ENCODE results near the gene LAS1L.
"Not testable (repeated sequence)": the region's sequence is repeated elsewhere in the genome, so short reads cannot be mapped to it uniquely, and the experiment has no call there.

The LAS1L gene

DNA sequence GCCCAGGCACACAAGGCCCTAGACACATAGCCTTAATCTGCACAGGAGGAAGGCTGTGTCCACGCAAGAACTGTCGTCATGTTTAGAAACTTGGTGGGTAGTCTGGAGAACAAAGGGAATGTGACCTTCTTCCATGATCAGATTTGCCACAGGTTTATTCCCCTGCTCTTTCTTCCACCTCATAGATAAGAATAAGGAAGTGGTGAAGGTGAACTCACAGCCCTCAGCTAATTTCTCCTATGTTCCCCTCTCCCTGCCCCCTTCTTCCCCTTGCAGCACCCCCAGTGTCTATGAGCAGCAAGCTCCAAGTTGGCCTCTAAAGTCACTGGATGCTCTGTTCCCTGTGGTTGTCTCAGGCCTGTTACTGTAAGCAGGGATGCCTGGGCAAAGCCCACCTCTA lies 39.8 kb upstream of the LAS1L start:
- ATAC-seq, result no peak
- TF ChIP-seq PATZ1 (CRISPR knock-in tag; IDR thresholded peaks at IDR 0.05; ENCODE audit: borderline replicate concordance), result no peak
- TF ChIP-seq RARB (CRISPR knock-in tag; IDR thresholded peaks at IDR 0.05), result no peak
- TF ChIP-seq ZFP30 (CRISPR knock-in tag; IDR thresholded peaks at IDR 0.05), result no peak
- TF ChIP-seq ZNF565 (CRISPR knock-in tag; conservative IDR thresholded peaks at IDR 0.05; ENCODE audit: low read depth), result no peak
- TF ChIP-seq OSR1 (CRISPR knock-in tag; IDR thresholded peaks at IDR 0.05), result no peak
- TF ChIP-seq TCF4 (CRISPR knock-in tag; IDR thresholded peaks at IDR 0.05; ENCODE audit: borderline replicate concordance), result no peak
- TF ChIP-seq ZNF8 (CRISPR knock-in tag; IDR thresholded peaks at IDR 0.05), result no peak
- TF ChIP-seq, protein P1, sequence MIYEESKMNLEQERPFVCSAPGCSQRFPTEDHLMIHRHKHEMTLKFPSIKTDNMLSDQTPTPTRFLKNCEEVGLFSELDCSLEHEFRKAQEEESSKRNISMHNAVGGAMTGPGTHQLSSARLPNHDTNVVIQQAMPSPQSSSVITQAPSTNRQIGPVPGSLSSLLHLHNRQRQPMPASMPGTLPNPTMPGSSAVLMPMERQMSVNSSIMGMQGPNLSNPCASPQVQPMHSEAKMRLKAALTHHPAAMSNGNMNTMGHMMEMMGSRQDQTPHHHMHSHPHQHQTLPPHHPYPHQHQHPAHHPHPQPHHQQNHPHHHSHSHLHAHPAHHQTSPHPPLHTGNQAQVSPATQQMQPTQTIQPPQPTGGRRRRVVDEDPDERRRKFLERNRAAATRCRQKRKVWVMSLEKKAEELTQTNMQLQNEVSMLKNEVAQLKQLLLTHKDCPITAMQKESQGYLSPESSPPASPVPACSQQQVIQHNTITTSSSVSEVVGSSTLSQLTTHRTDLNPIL (CRISPR knock-in tag; IDR thresholded peaks at IDR 0.05; ENCODE audit: low read depth), result no peak
- no peak for TF ChIP-seq GLIS3 (CRISPR knock-in tag; IDR thresholded peaks at IDR 0.05)
- no peak for TF ChIP-seq ARNTL (CRISPR knock-in tag; IDR thresholded peaks at IDR 0.05; ENCODE audit: borderline replicate concordance, low read depth)
- no peak for TF ChIP-seq ZNF70 (CRISPR knock-in tag; IDR thresholded peaks at IDR 0.05)
- TF ChIP-seq, protein P2, sequence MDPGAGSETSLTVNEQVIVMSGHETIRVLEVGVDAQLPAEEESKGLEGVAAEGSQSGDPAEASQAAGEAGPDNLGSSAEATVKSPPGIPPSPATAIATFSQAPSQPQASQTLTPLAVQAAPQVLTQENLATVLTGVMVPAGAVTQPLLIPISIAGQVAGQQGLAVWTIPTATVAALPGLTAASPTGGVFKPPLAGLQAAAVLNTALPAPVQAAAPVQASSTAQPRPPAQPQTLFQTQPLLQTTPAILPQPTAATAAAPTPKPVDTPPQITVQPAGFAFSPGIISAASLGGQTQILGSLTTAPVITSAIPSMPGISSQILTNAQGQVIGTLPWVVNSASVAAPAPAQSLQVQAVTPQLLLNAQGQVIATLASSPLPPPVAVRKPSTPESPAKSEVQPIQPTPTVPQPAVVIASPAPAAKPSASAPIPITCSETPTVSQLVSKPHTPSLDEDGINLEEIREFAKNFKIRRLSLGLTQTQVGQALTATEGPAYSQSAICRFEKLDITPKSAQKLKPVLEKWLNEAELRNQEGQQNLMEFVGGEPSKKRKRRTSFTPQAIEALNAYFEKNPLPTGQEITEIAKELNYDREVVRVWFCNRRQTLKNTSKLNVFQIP (CRISPR knock-in tag; IDR thresholded peaks at IDR 0.05; ENCODE audit: borderline replicate concordance, low read depth), result no peak

GRCh38 chrX:65572971-65573370 lies 38.4 kb upstream of the LAS1L start:
- no peak for ATAC-seq
- TF ChIP-seq ZNF70 (CRISPR knock-in tag; IDR thresholded peaks at IDR 0.05) (no peak), BACH2 (CRISPR knock-in tag; IDR thresholded peaks at IDR 0.05; ENCODE audit: borderline replicate concordance) (no peak), ZNF565 (CRISPR knock-in tag; conservative IDR thresholded peaks at IDR 0.05; ENCODE audit: low read depth) (no peak), ZNF8 (CRISPR knock-in tag; IDR thresholded peaks at IDR 0.05) (no peak), GLIS3 (CRISPR knock-in tag; IDR thresholded peaks at IDR 0.05) (no peak), ZC3H10 (CRISPR knock-in tag; IDR thresholded peaks at IDR 0.05) (no peak), ARNTL (CRISPR knock-in tag; IDR thresholded peaks at IDR 0.05; ENCODE audit: borderline replicate concordance, low read depth) (no peak)

- ATAC-seq, result not testable (repeated sequence)
These were observed 28.3 kb upstream of the LAS1L start for GRCh38 chrX:65562850-65563249.

DNA sequence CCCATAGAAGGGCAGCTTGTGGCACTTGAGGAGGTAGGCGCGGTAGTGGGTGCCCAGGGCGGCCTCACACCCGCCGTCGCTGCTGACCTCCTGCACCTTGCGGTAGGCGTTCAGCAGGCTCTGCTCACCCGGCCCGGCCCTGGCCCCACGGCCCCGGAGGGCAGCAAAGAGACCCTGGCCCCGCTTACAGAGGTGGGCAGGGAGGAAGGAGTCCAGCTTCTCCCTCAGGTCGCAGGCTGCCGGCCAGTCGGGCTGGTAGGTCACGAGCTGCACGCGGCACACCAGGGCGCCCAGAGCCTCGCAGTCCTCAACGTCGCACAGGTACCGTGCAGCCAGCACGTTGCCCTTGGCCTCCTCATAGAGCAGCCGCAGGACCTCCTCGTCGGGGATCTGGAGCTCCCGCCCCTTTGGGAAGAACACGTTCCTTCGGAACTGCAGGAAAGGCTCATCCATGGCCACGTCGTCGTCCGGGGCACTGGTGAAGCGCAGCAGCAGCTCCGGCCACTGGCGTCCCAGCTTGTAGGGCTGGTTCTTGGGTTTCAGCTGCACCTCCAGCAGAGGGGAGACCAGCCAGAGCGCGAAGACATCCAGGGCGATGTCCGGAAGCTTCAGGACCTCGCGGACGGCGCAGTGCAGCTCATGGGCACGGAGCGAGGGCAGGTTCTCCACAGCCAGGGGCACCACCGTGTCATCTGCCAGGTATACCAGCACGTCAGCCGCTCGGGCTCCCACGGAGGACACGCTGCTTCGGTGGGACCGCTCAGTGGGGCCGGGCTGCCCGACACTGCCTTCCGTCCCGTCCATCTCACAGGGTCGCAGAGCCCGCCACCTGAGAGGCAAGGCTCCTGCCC lies 17.1 kb upstream of the LAS1L start:
- no peak for TF ChIP-seq PPARA (CRISPR knock-in tag; IDR thresholded peaks at IDR 0.05; ENCODE audit: borderline replicate concordance)
- TF ChIP-seq ISL1 (CRISPR knock-in tag; IDR thresholded peaks at IDR 0.05), result no peak
- TF ChIP-seq ZNF8 (CRISPR knock-in tag; IDR thresholded peaks at IDR 0.05), result no peak
- TF ChIP-seq RARB (CRISPR knock-in tag; IDR thresholded peaks at IDR 0.05), result no peak
- no peak for TF ChIP-seq ZFP30 (CRISPR knock-in tag; IDR thresholded peaks at IDR 0.05)
- no peak for TF ChIP-seq ZFP3 (CRISPR knock-in tag; IDR thresholded peaks at IDR 0.05)
- TF ChIP-seq ZC3H10 (CRISPR knock-in tag; IDR thresholded peaks at IDR 0.05), result no peak
- TF ChIP-seq, protein P1 (CRISPR knock-in tag; IDR thresholded peaks at IDR 0.05; ENCODE audit: low read depth), result no peak
- no peak for TF ChIP-seq OSR1 (CRISPR knock-in tag; IDR thresholded peaks at IDR 0.05)
- no peak for TF ChIP-seq ZNF565 (CRISPR knock-in tag; conservative IDR thresholded peaks at IDR 0.05; ENCODE audit: low read depth)
- no peak for TF ChIP-seq CSDC2 (CRISPR knock-in tag; IDR thresholded peaks at IDR 0.05)
- no peak for TF ChIP-seq ESRRG (CRISPR knock-in tag; IDR thresholded peaks at IDR 0.05)
- TF ChIP-seq ZNF70 (CRISPR knock-in tag; IDR thresholded peaks at IDR 0.05), result no peak
- TF ChIP-seq ARNTL (CRISPR knock-in tag; IDR thresholded peaks at IDR 0.05; ENCODE audit: borderline replicate concordance, low read depth), result no peak
- TF ChIP-seq GLIS3 (CRISPR knock-in tag; IDR thresholded peaks at IDR 0.05), result no peak
- TF ChIP-seq, protein P2 (CRISPR knock-in tag; IDR thresholded peaks at IDR 0.05; ENCODE audit: borderline replicate concordance, low read depth), result no peak
- no peak for TF ChIP-seq TOX (CRISPR knock-in tag; IDR thresholded peaks at IDR 0.05; ENCODE audit: borderline replicate concordance)
- no peak for TF ChIP-seq CSRNP3 (CRISPR knock-in tag; IDR thresholded peaks at IDR 0.05)
- TF ChIP-seq TCF4 (CRISPR knock-in tag; IDR thresholded peaks at IDR 0.05; ENCODE audit: borderline replicate concordance), result no peak
- no peak for TF ChIP-seq BACH2 (CRISPR knock-in tag; IDR thresholded peaks at IDR 0.05; ENCODE audit: borderline replicate concordance)
- ATAC-seq, result no peak
